ENCODE data around the gene NEMP1.
A peak's percentile ranks its signal among the peaks of the same experiment; 100 is the strongest.
"Not testable (repeated sequence)": the region's sequence is repeated elsewhere in the genome, so short reads cannot be mapped to it uniquely, and the experiment has no call there.

Gene NEMP1

GRCh38 chr12:57040750-57041149 lies 37.8 kb downstream of the NEMP1 start:
- no peak for DNase-seq (ENCODE audit: low read depth, low spot score)

GRCh38 chr12:57040211-57040610 lies 38.4 kb downstream of the NEMP1 start:
- H3K4me3 ChIP-seq (ENCODE audit: low read length) = no peak overlapping the region
- no peak for DNase-seq (ENCODE audit: low read depth, low spot score)

More at GRCh38 chr12:57040750-57041149, 37.8 kb downstream of the NEMP1 start:
- H3K4me3 ChIP-seq (ENCODE audit: low read length) = no peak overlapping the region

GRCh38 chr12:57039016-57039798 lies 39.4 kb downstream of the NEMP1 start:
- DNase-seq (ENCODE audit: low read depth, low spot score) = peak; percentile 69

GRCh38 chr12:57037264-57037663 lies 41.3 kb downstream of the NEMP1 start:
- H3K4me3 ChIP-seq (ENCODE audit: low read length) = no peak overlapping the region
- no peak for DNase-seq (ENCODE audit: low read depth, low spot score)

More at GRCh38 chr12:57039016-57039798, 39.4 kb downstream of the NEMP1 start:
- H3K4me3 ChIP-seq (ENCODE audit: low read length) = no peak overlapping the region

- DNase-seq (ENCODE audit: low read depth, low spot score) = no peak
- no peak overlapping the region for H3K4me3 ChIP-seq (ENCODE audit: low read length)
Measured at GRCh38 chr12:57033431-57033830, 45.2 kb downstream of the NEMP1 start.

- no peak for DNase-seq (ENCODE audit: low read depth, low spot score)
- no peak overlapping the region for H3K4me3 ChIP-seq (ENCODE audit: low read length)
Measured at GRCh38 chr12:57031789-57032188, 46.8 kb downstream of the NEMP1 start.

GRCh38 chr12:57031138-57031725 lies 47.4 kb downstream of the NEMP1 start:
- peak; percentile 87 for DNase-seq (ENCODE audit: low read depth, low spot score)
- peak overlapping the region; percentile 34 for H3K4me3 ChIP-seq (ENCODE audit: low read length)

GRCh38 chr12:57029457-57029856 lies 49.1 kb downstream of the NEMP1 start:
- no peak for DNase-seq (ENCODE audit: low read depth, low spot score)
- no peak overlapping the region for H3K4me3 ChIP-seq (ENCODE audit: low read length)

GRCh38 chr12:57027805-57028153 lies 50.8 kb downstream of the NEMP1 start:
- DNase-seq (ENCODE audit: low read depth, low spot score) = peak; percentile 57
- H3K4me3 ChIP-seq (ENCODE audit: low read length) = no peak overlapping the region

GRCh38 chr12:57027011-57027804 lies 51.4 kb downstream of the NEMP1 start:
- DNase-seq (ENCODE audit: low read depth, low spot score) = peak; percentile 27
- H3K4me3 ChIP-seq (ENCODE audit: low read length) = no peak overlapping the region

GRCh38 chr12:57025196-57025595 lies 53.4 kb downstream of the NEMP1 start:
- no peak overlapping the region for H3K4me3 ChIP-seq (ENCODE audit: low read length)
- DNase-seq (ENCODE audit: low read depth, low spot score) = no peak

- DNase-seq (ENCODE audit: low read depth, low spot score); H3K4me3 ChIP-seq (ENCODE audit: low read length): not testable (repeated sequence)
Measured at GRCh38 chr12:57022324-57022723, 56.3 kb downstream of the NEMP1 start.

- DNase-seq (ENCODE audit: low read depth, low spot score) = no peak
- no peak overlapping the region for H3K4me3 ChIP-seq (ENCODE audit: low read length)
Measured at GRCh38 chr12:57019983-57020719, 58.4 kb downstream of the NEMP1 start.

- no peak for DNase-seq (ENCODE audit: low read depth, low spot score)
- no peak overlapping the region for H3K4me3 ChIP-seq (ENCODE audit: low read length)
Measured at GRCh38 chr12:57018906-57019305, 59.7 kb downstream of the NEMP1 start.

- not testable (repeated sequence) for DNase-seq (ENCODE audit: low read depth, low spot score); H3K4me3 ChIP-seq (ENCODE audit: low read length)
Measured at GRCh38 chr12:57018353-57018752, 60.2 kb downstream of the NEMP1 start.

GRCh38 chr12:57016348-57016747 lies 62.2 kb downstream of the NEMP1 start, which contains the start of gene TAC3:
Gene TAC3, minus strand, starts transcription at chr12:57016529. Its CDS starts 732 bp downstream, at chr12:57015797.
- DNase-seq (ENCODE audit: low read depth, low spot score) = no peak
- H3K4me3 ChIP-seq (ENCODE audit: low read length) = no peak within 1 kb of the TSS

GRCh38 chr12:57012600-57013465 lies 65.8 kb downstream of the NEMP1 start:
- no peak for DNase-seq (ENCODE audit: low read depth, low spot score)
- H3K4me3 ChIP-seq (ENCODE audit: low read length) = no peak overlapping the region

All from Jurkat, Clone E6-1 (cell line).